Measurements from ENCODE around the gene CYP2W1.

CYP2W1 gene

DNA sequence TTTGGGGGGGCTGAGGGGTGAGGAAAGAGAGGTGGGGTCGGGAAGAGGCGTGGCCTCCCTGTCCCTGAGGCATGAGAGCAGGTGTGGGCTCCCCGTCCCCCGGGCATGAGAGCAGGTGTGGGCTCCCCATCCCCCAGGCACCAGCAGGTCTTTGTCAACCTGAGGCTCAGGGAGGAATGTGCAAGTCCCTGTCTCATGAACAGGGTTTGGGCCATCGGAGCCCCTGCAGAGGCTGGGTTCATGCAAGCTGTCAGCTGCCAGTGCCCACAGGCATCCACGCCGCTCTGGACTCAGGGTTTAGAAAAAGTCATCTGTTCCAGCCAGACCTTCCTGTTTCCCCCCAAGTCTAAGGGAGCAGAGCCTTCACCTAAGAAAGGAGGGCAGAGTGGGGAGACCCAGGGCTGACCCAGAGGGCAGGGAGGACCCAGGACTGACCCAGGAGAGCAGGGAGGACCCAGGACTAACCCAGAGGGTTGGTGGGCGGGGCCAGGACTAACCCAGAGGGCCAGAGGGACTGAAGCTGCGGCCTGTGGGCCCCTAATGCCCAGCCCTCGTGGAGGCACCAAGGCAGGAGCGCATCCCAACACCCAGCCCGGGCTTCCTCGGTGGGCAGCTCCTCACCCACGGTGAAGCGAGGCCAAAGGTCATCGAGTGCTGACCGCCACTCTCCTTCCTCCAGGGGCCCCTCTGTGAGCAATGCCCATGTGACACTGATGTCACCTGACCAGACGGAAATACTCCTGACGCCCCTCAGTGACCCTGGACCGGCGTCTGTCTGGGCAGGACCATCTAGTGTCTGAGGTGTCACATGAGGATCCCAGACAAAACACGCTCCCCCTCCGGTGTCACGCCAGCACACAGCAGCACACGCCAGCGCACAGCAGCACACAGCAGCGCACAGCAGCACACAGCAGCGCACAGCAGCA lies 32.5 kb downstream of the CYP2W1 start:
- DNase-seq (ENCODE audit: low read depth, low spot score) = no peak

DNA sequence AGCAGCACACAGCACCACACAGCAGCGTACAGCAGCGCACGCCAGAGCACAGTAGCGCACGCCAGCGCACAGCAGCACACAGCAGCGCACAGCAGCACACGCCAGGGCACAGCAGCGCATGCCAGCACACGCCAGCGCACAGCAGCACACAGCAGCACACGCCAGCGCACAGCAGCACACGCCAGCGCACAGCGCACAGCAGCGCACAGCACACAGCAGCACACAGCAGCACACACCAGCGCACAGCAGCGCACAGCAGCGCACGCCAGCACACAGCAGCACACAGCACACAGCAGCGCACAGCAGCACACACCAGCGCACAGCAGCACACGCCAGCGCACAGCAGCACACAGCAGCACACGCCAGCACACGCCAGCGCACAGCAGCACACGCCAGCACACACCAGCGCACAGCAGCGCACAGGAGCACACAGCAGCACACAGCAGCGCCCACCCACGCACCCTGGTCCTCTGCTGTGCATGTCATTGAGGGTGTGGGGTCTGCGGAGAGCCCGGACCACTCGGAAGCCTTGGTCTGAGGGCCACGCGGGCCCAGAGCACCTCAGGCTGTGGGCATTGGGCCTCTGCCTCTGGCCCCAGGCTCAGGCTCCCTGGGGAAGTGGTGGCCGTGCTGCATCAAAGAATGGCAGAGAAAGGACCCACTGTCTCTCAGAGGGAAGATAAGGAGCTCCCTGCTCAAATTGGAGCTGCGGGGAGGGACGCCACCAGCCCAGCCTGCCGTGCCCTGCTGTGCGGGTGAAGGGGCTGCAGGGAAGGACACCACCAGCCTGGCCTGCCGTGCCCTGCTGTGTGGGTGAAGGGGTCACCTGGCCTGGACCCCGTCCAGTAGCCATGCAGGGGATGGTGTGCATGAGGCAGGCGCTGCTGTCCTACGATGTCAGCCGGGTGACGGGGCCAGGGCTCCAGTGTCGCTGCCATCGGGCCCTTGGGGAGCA lies 33.9 kb downstream of the CYP2W1 start:
- no peak for DNase-seq (ENCODE audit: low read depth, low spot score)

DNA sequence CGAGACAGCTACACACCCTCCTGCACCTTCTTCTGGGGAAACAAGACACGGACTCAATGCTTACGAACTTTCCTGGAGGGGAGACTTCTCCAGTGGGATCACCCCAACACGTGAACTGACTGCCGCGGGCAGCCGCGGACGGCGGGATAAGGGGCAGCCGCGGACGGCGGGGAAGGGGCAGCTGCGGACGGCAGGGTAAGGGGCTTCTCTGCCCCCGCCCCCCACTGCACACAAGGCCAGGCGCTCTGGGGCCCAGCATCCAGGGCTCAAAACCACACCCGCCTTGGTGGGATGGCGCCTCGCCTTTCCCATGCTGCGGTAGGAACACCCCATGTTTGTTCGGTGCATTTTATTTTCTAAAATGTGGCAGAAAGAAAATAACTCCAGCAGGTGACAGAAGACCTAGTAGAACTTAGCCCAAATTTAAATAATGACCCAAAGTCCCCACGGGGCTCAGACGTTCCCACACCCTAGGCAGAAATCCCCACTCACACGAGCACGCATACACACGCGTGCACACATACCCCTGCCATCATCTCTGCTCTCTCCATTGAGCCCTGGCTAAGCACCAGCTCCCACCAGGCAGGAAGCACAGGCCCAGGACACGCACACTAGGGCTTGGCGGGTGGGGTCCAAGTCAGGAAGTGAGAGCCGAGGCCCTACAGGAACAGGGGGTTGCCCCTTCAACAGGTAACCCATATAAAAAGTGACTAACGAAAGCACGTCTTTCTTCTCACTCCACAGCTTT lies 34.8 kb downstream of the CYP2W1 start:
- no peak for DNase-seq (ENCODE audit: low read depth, low spot score)

DNA sequence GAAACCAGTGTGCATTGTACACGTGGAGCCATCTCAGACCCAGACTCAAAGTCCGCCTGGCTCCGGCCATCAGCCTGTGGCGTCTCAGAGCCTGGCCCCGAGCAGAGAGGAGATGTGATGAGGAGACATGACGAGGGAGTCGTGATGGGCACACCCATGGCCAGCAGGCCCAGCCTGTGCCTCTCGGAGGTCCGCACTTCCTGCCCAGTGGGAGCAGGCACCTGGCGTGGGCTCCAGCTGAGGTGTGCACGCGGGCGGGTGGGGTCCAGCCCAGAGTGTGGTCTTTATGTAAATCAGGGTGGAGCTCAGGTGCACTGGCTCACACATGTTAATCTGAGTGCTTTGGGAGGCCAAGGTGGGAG lies 35.3 kb downstream of the CYP2W1 start:
- no peak for DNase-seq (ENCODE audit: low read depth, low spot score)

DNA sequence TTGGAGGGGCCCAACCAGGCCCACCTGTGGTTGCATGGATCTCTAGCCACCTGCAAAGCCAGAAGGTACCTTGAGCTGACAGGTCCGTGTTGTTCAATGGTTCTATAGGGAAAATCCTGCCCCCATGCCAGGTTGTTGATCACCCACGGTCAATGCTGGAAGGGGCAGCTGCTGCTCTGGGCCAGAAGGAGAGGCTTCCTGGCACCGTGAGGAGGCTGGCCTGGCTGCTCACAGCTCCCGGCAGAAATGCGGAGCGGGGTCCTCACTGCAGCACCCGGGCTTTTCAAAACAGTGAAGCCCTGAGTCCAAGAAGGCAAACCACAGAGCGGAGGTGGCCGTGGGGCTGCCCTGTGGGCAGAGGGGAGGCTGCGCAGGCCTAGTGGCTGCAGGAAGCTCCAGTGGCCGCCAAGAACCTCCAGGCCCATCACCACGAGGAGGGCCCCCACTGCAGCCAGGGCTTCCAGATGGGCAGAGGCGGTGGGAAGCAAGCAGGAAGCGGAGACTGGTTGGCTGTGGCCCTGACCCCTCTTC lies 36.3 kb downstream of the CYP2W1 start:
- DNase-seq (ENCODE audit: low read depth, low spot score) = no peak

DNA sequence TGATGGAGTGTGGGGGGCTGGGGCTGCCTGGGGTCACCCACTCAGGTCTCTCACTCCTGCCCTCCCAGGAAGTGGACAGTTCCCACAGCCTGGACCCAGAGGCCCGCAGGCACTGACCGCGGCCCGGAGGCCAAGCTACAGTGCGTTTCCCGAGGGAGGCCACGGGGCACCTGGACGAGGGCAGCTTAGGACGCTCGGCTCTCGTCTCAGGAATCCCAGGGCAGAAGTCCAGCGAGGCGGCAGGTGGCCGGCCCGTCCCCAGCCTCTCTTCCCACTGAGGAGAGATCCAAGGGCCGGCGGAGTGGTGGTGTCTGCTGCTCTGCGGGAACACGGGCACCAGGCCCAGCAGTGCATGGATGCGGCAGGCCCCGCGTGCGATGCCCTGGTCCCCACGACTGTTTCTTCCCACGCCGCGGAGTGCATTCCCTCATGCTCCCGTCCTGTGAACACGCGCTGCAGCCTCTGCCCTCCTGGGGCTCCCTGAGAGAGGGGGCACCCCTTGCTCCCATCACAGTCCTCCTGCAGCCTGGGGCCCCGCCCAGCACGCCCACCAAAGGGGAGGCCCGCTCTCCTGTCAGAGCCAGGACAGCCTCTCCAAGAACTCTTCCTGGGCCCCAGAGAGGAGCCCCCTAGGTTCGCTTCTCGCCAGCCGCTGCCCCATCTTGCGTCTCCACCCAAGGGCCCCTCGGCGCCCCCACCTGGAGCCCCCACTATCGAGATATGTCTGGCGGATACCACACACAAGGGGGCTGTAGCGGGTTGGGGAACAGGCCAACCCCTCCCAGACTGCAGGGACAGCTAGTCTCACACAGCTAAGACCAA lies 37.0 kb downstream of the CYP2W1 start:
- DNase-seq (ENCODE audit: low read depth, low spot score) = no peak

DNA sequence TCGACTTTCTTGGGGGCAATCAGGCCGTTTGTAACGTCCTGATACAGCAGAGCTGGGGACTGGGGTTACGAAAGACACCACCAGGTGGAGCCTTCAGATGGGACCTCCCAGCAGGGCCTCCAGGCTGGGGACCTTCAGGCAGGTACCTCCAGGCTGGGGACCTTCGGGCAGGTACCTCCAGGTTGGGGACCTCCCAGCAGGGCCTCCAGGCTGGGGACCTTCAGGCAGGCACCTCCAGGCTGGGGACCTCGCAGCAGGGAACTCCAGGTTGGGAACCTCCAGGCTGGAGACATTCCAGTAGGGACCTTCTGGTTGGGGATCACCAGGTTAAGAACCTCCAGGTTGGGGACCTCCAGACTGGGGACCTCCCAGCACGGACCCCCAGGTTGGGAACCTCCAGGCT lies 37.9 kb downstream of the CYP2W1 start:
- no peak for DNase-seq (ENCODE audit: low read depth, low spot score)

DNA sequence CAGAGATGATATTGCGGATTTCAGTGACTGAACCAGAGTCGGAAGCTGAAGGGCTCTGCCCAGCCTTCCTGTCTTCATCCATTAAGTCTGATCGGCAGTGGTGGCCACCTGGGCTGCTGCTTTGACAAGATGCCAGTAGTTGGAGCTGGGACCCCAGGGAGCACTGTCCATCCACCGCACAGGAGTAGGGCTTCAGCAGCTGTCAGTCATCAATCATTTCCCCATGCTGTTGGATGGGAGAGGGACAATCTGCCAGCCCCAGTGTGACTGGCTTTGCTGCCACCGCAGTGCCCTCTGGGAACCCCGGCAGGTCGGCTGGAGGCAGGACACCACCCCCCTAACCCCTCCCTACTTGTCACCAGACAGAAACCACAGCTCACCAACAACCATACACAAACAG lies 38.4 kb downstream of the CYP2W1 start:
- no peak for DNase-seq (ENCODE audit: low read depth, low spot score)

DNA sequence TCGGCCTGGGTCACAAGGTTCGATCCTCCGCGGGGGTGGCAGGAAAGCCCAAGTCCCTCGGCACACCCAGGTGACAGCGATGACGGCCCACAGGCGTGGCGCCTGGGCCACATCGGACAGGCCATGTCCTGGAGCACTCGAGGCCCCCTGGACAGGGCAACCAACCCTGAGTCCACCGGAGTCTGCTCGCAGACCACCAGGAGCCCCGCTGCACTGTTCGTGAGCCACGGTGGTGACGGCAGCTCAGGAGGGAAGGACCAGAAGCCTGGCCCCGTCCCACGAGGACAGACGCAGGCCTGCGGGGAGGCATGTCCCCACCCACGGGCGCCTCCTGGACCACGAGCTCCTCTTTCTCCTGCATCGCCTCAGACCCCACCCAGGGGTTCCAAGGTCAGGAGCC lies 39.0 kb downstream of the CYP2W1 start:
- no peak for DNase-seq (ENCODE audit: low read depth, low spot score)

DNA sequence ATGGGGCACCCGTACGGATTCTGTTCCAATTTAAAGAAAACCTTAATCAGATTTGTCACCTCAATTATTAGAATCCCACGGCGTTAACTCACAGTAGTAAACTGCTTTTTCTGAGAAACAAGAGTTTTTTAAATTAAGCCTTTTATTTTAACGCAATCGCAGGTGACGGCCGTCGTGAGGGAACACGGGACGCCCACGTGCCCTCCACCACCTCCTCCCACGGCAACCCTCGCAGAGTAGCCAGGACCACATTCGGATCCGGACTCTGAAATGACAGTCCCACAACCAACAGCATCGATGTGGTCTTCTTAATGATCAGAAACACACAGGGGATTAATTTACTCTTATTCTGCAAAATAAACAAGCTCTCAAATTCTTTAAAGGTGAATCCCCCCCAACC lies 39.4 kb downstream of the CYP2W1 start:
- no peak for DNase-seq (ENCODE audit: low read depth, low spot score)

DNA sequence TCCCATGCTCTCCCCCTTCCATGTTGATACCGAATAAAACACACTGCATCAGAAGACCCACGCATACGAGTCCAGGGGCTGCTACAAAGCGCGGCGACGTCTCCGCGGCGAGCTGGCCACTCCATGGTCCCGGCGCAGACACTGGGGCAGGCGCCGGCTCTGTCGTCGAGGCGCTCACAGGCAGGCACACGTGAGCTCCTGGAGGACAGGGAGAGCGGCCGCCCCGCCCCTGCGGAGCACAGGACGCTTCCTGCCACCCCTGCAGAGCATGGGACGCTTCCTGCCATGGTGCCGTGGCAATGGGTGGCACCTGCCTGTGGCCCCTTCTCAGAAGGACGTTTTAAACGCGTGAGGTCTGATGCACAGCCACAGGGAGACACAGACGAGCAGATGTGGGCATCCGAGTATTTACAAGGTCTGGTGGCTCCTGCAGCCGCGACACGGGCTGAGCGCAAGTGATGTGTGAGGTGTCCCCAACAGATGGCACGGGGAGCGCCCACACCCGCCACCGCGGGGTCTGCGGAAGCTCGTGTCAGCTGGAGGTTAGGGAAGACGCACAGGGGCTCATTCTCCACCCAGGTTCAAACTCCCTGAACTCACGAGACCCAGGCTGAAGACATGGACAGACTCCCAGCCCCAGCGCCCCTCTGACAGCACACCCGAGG lies 40.0 kb downstream of the CYP2W1 start:
- no peak for DNase-seq (ENCODE audit: low read depth, low spot score)

DNA sequence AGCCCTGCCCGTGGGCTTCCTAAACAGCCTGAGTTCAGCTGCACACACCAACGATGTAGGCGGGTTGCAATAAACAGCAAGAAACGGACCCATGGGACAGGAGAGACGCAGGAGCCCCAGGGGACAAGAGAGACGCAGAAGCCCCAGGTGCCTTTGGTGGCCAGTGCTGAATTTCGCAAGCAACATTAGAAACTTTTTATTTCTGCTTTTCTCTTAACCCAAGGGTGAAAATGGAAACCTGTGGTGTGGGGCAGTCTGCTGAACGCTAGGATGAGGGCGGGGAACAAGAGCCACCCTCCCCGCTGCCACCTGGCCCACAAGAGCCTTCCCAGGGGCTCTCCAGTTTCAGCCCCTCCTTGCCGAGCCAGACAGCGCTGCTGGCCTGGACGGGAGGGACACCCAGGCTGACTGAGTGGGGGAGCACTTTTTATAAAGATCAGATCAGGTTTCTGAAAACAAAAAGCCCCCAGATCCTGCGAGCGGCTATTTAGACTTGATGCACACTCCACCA lies 41.4 kb downstream of the CYP2W1 start:
- no peak for DNase-seq (ENCODE audit: low read depth, low spot score)

DNA sequence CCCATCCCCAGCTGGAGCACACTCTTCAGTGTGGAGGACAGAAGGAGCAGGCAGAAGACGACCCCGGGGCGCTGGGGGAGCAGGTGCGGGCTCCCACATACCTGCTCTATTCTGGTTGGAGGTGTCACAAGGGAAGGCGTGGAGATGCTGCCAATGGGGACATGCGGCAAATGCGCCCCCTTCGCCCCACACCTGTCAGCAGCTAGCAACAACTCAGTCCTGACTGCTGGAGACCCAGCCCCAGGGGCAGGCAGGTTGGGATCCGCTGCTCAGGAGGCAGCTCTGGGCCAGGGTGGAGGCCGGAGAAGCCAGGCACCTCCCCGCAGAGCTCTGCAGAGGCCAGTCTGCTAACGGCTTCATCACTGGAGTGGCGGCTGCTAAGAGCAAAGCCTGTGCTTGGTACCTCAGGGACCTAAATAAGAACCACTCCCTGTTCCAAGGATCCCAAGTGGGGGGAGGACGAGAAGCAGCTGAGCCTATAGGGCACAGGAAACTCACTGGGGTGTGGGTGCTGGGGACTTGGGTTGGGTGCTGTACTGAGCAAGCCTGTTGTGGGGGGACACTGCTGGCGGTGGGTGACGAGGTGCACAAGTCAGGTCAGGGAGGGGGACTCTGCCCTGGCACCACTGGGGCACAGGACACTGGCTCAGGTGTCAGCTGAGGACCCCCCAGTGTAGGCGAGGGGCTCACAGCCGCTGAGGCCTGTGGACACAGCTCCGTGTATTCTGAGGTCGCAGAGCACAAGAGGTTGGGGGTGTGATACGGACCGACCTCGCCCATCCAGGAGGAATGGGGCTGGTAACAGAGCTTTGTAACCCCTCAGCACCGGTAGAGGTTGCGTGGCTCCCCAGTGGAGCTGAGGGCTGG lies 42.1 kb downstream of the CYP2W1 start:
- DNase-seq (ENCODE audit: low read depth, low spot score) = no peak

DNA sequence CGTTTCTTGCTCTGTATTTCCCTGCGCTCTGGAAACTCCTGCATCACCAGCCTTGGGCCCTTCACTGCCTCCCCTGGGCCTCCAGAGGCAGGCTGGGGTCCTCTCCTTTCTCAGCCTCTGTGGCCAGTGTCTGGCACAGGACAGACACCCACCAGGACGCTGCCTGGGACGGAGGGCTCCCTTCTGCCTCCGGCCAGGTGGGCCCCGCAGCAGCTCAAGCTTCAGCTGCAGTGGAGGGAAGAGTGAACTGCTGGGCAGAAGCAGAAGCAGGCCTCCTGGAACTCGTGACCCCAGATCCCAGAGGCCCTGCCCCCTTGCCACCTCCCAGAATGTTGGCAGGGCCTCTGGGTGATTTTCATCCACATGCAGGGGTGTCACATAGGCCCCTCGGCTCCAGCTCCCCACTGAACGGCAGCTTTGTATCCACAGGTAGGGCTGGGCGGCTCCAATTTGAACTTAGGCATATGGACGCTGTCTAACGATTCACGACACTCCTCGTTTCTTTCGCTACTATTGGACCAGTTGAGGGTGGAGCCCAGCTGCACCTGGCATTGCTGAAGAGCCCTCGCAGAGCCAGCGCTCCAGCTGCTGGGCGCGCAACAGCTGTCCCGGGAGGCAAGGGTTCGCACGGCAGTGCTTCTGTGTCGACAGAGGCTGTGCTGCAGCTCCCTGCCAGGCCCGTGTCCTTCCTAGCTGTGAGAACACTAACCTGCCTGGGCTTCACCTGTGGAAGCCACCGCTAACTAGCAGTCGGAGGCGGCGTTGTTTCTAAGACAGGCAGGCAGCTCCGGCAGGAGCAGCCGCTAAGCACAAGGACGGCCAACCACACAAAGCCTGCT lies 43.0 kb downstream of the CYP2W1 start:
- DNase-seq (ENCODE audit: low read depth, low spot score) = no peak

DNA sequence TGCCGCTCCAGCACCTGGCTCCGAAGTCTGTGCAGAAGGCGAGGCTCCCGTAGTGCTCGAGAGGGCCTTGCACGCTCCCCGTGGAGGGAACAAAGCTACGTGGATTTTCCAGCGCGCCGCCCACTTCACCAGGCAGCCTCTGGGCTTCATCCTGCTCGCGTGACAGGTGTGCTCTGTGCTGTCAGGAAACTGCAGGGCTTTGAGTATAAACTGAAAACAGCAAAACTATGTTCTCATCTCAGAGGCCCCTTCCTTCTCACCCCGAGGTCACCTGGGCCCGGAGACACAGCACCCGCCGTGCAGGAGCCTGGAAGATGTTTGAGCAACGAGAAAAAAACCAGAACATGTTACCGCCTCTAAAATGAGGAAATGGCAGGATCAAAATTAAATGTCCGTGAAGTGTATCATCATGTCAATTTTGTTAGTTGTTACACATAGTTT lies 43.8 kb downstream of the CYP2W1 start:
- no peak for DNase-seq (ENCODE audit: low read depth, low spot score)

DNA sequence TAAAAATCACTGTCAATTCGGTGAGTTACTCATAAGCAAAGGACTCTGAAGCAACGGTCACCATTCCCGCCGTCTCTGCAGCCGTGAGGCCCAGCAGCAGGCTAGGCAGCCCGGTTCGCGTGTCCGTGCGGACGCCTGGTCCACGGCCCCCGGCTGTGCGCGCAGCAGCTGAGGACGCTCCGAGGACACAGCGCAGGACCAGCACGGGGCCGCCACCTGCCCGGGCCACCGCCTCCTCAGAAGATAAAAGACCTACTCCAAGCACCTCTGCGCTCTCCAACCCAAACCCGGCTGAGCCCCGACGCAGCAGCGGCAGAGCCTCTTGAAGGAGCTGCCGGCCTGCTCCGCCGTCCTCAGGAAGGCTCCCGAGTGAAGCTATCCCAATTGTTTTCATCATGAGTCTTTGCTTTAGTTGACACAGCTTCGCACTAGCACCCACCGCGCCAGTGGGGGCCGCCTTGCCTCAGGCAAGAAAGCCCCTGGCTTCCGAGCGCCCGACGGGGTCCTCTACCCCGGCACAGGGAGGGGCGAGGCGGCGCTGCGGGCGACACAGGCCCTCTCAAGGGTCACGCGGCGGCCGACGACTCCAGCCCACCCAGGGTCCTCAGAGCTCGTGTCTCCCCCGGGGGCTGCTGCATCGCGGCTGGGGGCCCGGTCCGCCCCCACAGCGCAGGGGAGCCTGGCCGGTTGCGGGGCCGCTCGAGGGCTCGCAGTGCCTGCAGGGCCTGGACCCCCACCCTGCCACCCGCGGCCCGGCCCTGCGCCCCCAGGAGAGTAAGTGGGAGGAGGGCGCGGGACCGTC lies 44.5 kb downstream of the CYP2W1 start:
- no peak for DNase-seq (ENCODE audit: low read depth, low spot score)

All from smooth muscle cell of the brain vasculature (primary cell).